ENCODE results near the gene ARHGAP31. TPM values are rescaled to one million over a fixed set of nuclear protein-coding genes. Genes with fewer than 3 reads are reported as not detected.

ARHGAP31 gene
- polyA plus RNA-seq, 1 donor from 2014 or later = not detected

GRCh38 chr3:119311081-119311925, 17.1 kb downstream of the ARHGAP31 start:
- Histone ChIP-seq H3K79me2 (replicated peaks; ENCODE audit: insufficient read depth, low read length) (no peaks in the 10 kb centered on the region), H3K9me2 (ENCODE audit: insufficient read depth, low read length) (no peaks in the 10 kb centered on the region), H3K9ac (ENCODE audit: low read length) (no peak overlapping the region), H3K27me3 (ENCODE audit: insufficient read depth, low read depth, low read length) (no peaks in the 10 kb centered on the region), H3K4me2 (ENCODE audit: low read length) (no peak overlapping the region), H3K36me3 (ENCODE audit: insufficient read depth, low read length) (no peaks in the 10 kb centered on the region), H2AFZ (ENCODE audit: low read depth, low read length) (no peak overlapping the region), H3F3A (ENCODE audit: insufficient read depth, low read length, poor library complexity, severe bottlenecking) (no peaks in the 10 kb centered on the region), H3K4me3 (ENCODE audit: low read length) (no peak overlapping the region), H3K9me3 (ENCODE audit: low read length) (no peaks in the 10 kb centered on the region), H4K20me1 (ENCODE audit: insufficient read depth) (no peaks in the 10 kb centered on the region), H3K27ac (ENCODE audit: low read length) (no peak overlapping the region)
- TF ChIP-seq SMC3 (conservative IDR thresholded peaks at IDR 0.05; ENCODE audit: poor library complexity) (no peak), EZH2 (IDR thresholded peaks at IDR 0.05; ENCODE audit: borderline replicate concordance, insufficient read depth, low read length, poor library complexity, severe bottlenecking) (no peak), TAF1 (IDR thresholded peaks at IDR 0.05; ENCODE audit: low read depth) (no peak), REST (IDR thresholded peaks at IDR 0.05; ENCODE audit: borderline replicate concordance) (no peak), EP300 (conservative IDR thresholded peaks at IDR 0.05; ENCODE audit: poor library complexity, severe bottlenecking) (no peak), RAD21 (conservative IDR thresholded peaks at IDR 0.05) (no peak)

- H3K9me2 ChIP-seq (ENCODE audit: insufficient read depth, low read length) = no peaks in the 10 kb centered on the region
- H4K20me1 ChIP-seq (ENCODE audit: insufficient read depth) = no peaks in the 10 kb centered on the region
- no peaks in the 10 kb centered on the region for H3K79me2 ChIP-seq (replicated peaks; ENCODE audit: insufficient read depth, low read length)
- H3K4me3 ChIP-seq (ENCODE audit: low read length) = no peak overlapping the region
- TF ChIP-seq REST (IDR thresholded peaks at IDR 0.05; ENCODE audit: borderline replicate concordance) (no peak), EZH2 (IDR thresholded peaks at IDR 0.05; ENCODE audit: borderline replicate concordance, insufficient read depth, low read length, poor library complexity, severe bottlenecking) (no peak), MXI1 (conservative IDR thresholded peaks at IDR 0.05; ENCODE audit: poor library complexity, severe bottlenecking) (no peak), RAD21 (conservative IDR thresholded peaks at IDR 0.05) (no peak)
- H3F3A ChIP-seq (ENCODE audit: insufficient read depth, low read length, poor library complexity, severe bottlenecking) = no peaks in the 10 kb centered on the region
- no peaks in the 10 kb centered on the region for H3K9me3 ChIP-seq (ENCODE audit: low read length)
- H2AFZ ChIP-seq (ENCODE audit: low read depth, low read length) = no peak overlapping the region
- no peaks in the 10 kb centered on the region for H3K36me3 ChIP-seq (ENCODE audit: insufficient read depth, low read length)
- H3K4me2 ChIP-seq (ENCODE audit: low read length) = no peak overlapping the region
- no peaks in the 10 kb centered on the region for H3K27me3 ChIP-seq (ENCODE audit: insufficient read depth, low read depth, low read length)
- H3K27ac ChIP-seq (ENCODE audit: low read length) = no peak overlapping the region
- no peak overlapping the region for H3K9ac ChIP-seq (ENCODE audit: low read length)
These were observed 19.3 kb downstream of the ARHGAP31 start for GRCh38 chr3:119313461-119313860.

All from neural cell (in vitro differentiated cells).